Kidney (tissue), 14 donors: ENCODE results near the gene TCN2. TPM values are rescaled to one million over a fixed set of nuclear protein-coding genes. Genes with fewer than 3 reads are reported as not detected.

Experiments
- DNase-seq, 5 donors: peaks; one replicate each; pipeline ENCODE4 v3.0.0-alpha.2; 2013 to 2020
- FAIRE-seq: peaks from 2 replicates; lab custom pipeline; 2012; peaks lifted over from hg19 to GRCh38; lab: Jason Lieb, UNC
- H3K27ac ChIP-seq, 2 donors: one replicate each; pipeline ENCODE4 v1.7.0; 2013; ENCODE audit warnings: low read depth in 2 of 2, low read length in 2 of 2, inconsistent platforms in 1 of 2
- H3K27me3 ChIP-seq: one replicate; pipeline ENCODE4 v1.7.1; 2013; ENCODE audit warnings: low read length, inconsistent platforms; ENCODE audit not compliant: control insufficient read depth, insufficient read depth
- H3K36me3 ChIP-seq, 3 donors: one replicate each; pipeline versions ENCODE4 v1.7.0 to v1.7.1; 2013; ENCODE audit warnings: low read length in 3 of 3, control low read depth in 1 of 3, inconsistent platforms in 1 of 3; ENCODE audit not compliant: insufficient read depth in 3 of 3, control insufficient read depth in 2 of 3
- H3K4me1 ChIP-seq, 3 donors: one replicate each; pipeline versions ENCODE4 v1.7.0 to v1.7.1; 2013; ENCODE audit warnings: low read length in 3 of 3, inconsistent platforms in 1 of 3, low read depth in 1 of 3; ENCODE audit not compliant: control insufficient read depth in 2 of 3, insufficient read depth in 2 of 3
- H3K4me3 ChIP-seq, 3 donors: one replicate each; pipeline versions ENCODE4 v1.7.0 to v1.8.1; 2013; ENCODE audit warnings: low read length in 3 of 3, control low read depth in 1 of 3, inconsistent platforms in 1 of 3
- H3K9ac ChIP-seq, 3 donors: one replicate each; pipeline versions ENCODE4 v1.7.0 to v1.7.1; 2013; ENCODE audit warnings: low read length in 3 of 3, control low read depth in 1 of 3, inconsistent platforms in 1 of 3
- H3K9me3 ChIP-seq, 3 donors: one replicate each; pipeline versions ENCODE4 v1.7.0 to v1.7.1; 2013; ENCODE audit warnings: low read length in 3 of 3, control low read depth in 1 of 3, inconsistent platforms in 1 of 3; ENCODE audit not compliant: control insufficient read depth in 2 of 3, insufficient read depth in 1 of 3
- intact Hi-C: fragments of 100-400 bp; cut with DNase I; formaldehyde crosslinking; loops from one replicate; pipeline ENCODE4 v1.11.1; 2022
- polyA plus RNA-seq: library from polyadenylated mRNA; stranded (reverse); fragments of 350-450 nt; fragmentation: Illumina TruSeq; extraction: RNeasy Lipid Tissue Mini Kit (QIAGEN cat#74804); gene quantifications from one replicate; pipeline ENCODE4 v1.2.3, GENCODE V29; 2014; ENCODE audit warnings: low read depth, low replicate concordance; ENCODE audit not compliant: insufficient read depth
- total RNA-seq: library from RNA; stranded (reverse); fragmentation: NEBNext Ultra II Directional; extraction: Animal tissue kit (Norgen Biotek cat#: 25700); gene quantifications from one replicate; pipeline ENCODE4 v1.2.1, GENCODE V29; 2021
- TF ChIP-seq, protein P1 (sequence below): IDR thresholded peaks from 3 replicates; pipeline ENCODE4 v1.5.1; 2012; ENCODE audit warnings: mild to moderate bottlenecking, moderate library complexity, borderline replicate concordance; ENCODE audit not compliant: insufficient read depth; ENCODE audit errors: extremely low read depth
- donor health status: control.
- donor health status: control.
- donor health status: control.
- donor health status: control.
- donor health status: control.
- donor health status: DM: yes; HTN: yes; CAD: no.
- donor health status: Normal renal cell carcinoma (clear cell type).

The TCN2 gene
- total and polyA plus RNA-seq, 2 donors from 2014 or later = 71.3 to 174 TPM

DNA sequence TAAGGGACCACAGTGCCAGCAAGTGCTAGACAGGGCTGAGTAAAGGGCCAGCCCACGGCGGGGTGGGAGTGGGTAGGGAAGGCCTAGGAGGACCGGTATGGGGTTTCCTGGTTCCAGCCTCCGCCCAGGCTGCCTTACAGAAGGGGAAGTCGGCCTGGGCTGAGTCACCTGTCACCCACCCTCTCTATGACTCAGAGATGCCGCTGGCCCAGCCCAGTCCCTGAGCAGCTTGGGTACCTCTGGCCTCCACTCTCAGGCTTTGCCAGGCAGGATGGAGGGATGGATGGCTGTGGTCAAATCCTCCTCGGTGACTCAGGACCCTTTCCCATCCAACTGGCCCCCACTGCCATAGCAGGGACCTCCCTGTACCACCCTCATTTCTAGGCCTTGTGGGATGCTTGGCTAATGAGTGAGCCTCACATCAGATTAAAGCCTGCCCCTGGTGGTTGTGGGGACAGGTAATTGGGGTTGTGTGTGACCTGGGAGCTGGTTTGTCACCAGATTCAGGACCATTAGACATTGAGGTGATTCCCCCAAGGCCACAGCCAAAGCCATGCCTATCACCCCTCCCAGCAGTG lies 42.5 kb downstream of the TCN2 start:
- FAIRE-seq (no peak), DNase-seq (peak in 1 of 5 donors; percentile 89)
- H3K27ac ChIP-seq = no peak overlapping the region
- no peaks in the 10 kb centered on the region for H3K27me3 ChIP-seq
- TF ChIP-seq, protein P1, sequence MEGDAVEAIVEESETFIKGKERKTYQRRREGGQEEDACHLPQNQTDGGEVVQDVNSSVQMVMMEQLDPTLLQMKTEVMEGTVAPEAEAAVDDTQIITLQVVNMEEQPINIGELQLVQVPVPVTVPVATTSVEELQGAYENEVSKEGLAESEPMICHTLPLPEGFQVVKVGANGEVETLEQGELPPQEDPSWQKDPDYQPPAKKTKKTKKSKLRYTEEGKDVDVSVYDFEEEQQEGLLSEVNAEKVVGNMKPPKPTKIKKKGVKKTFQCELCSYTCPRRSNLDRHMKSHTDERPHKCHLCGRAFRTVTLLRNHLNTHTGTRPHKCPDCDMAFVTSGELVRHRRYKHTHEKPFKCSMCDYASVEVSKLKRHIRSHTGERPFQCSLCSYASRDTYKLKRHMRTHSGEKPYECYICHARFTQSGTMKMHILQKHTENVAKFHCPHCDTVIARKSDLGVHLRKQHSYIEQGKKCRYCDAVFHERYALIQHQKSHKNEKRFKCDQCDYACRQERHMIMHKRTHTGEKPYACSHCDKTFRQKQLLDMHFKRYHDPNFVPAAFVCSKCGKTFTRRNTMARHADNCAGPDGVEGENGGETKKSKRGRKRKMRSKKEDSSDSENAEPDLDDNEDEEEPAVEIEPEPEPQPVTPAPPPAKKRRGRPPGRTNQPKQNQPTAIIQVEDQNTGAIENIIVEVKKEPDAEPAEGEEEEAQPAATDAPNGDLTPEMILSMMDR = no peak
- H3K9ac ChIP-seq = no peak overlapping the region
- intact Hi-C loops = no loop called here
- no peaks in the 10 kb centered on the region for H3K36me3 ChIP-seq
- no peak overlapping the region for H3K4me3 ChIP-seq
- no peaks in the 10 kb centered on the region for H3K9me3 ChIP-seq
- no peaks in the 10 kb centered on the region for H3K4me1 ChIP-seq

DNA sequence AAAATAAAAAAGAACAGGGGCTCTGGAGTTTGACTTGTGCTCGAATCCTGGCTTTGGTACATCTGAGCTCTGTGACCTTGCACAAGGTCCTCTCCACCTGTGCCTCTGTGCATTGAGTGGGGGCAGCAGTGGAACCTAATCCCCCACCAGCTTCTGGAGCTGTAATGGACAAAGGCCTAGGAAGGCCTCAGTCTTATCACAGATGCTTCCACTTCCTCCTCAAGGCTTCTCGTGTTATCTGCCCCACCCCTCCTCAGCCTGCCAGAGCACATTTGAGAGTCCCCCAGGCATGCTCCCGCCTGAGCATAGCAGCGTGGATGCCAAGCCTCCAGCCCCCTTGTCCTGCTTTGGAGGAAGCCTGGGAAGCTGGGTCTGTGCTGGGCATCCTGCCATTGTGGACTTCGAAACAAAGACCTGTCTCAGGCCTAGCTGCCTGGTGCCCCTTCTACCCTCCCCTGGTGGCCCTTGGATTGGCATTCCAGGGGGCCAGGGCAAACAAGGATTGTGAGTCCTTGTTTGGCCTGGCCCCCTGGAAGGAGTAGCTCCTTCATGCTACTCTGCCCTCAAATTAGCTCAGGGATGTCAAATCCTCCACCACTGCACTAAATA lies 43.6 kb downstream of the TCN2 start:
- FAIRE-seq = no peak
- Histone ChIP-seq H3K27me3 (no peaks in the 10 kb centered on the region), H3K36me3 (no peaks in the 10 kb centered on the region), H3K9ac (no peak overlapping the region), H3K4me1 (no peaks in the 10 kb centered on the region), H3K9me3 (no peaks in the 10 kb centered on the region), H3K4me3 (no peak overlapping the region), H3K27ac (no peak overlapping the region)
- TF ChIP-seq, protein P1 = no peak
- intact Hi-C loops = no loop called here
- peak in 1 of 5 donors; percentile 52 for DNase-seq

DNA sequence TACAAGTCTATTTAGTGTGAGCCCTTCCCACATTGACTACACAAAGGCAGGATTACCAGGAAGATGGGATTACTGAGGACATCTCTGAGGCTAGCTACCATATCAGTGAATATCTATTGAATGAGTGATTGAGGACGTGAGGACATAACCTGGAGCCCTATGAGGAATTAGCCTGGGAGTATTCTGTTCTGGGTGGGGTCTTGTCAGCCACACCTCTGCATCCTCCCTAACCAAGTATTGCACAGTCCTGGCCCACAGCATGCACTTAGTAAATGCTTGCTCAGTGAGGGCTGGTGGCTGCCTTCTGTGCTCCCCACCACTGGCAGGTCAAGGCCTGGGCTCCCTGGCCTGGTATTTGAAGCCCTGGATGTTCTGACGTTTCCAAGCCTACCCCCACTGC lies 45.9 kb downstream of the TCN2 start:
- H3K4me3 ChIP-seq = no peak overlapping the region

More for the DNA sequence above, 45.9 kb downstream of the TCN2 start:
- Histone ChIP-seq H3K36me3 (no peaks in the 10 kb centered on the region), H3K9ac (no peak overlapping the region), H3K9me3 (no peaks in the 10 kb centered on the region), H3K27ac (no peak overlapping the region), H3K4me1 (no peaks in the 10 kb centered on the region), H3K27me3 (no peaks in the 10 kb centered on the region)
- TF ChIP-seq, protein P1 = no peak
- intact Hi-C loops = no loop called here
- peak in 1 of 5 donors; percentile 61 for DNase-seq
- FAIRE-seq = no peak
